ENCODE data around the gene NUP160. TPM values are rescaled to one million over a fixed set of nuclear protein-coding genes. Genes with fewer than 3 reads are reported as not detected.

Gene NUP160
- total and polyA plus RNA-seq, 2 of the 13 experiments (the other 11 are each of a cell fraction or from before 2014, with no cell fraction given) = 28.3 to 43.5 TPM

DNA sequence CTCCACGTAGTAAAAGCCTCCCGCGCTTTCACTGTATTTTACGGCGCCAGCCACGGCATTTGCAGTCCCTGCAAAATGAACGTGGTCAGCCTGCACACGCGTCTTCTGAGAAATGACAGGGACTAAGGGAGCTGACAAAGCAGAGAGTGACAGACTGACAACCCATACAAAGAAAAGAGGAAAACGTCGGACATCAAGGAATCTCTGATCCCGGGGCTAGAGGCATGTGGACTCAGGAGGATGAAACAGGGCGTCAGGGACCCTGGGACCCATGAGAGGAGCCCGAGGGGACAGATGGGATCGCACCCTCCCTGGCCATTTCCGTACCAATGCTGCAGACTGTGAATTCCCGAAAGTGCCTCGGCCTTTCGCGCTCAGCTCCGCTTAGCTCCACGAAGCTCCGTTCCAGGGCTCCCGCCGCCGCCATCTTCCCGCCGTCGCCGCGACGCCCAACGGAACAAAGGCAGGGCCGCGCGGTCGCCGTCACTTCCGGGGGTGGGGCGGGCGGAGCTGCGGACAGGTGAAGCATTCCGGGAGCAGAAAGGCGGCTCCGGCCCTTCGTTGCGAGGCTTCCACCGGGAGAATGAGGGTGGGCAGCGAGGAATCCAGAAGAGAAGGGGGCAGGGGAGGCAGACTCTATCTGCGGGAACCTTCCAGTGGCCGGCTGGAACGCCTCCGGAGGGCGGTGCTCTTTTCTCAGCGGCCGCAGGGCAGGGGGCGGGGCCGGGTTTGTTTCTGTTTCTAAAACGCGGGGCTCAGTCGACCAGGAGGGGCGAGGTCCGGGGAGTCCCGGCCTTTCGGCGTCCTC lies at the start of gene NUP160 (continued):
- 0 out of 2 replicates have a peak, but pooled peaks have one; percentile 66 for TF ChIP-seq ZSCAN5A (CRISPR knock-in tag; IDR thresholded peaks at IDR 0.05; ENCODE audit: borderline replicate concordance)
- 0 out of 2 replicates have a peak, but pooled peaks have one; percentile 21 for TF ChIP-seq PREB (CRISPR knock-in tag; IDR thresholded peaks at IDR 0.05)
- TF ChIP-seq, protein P1, sequence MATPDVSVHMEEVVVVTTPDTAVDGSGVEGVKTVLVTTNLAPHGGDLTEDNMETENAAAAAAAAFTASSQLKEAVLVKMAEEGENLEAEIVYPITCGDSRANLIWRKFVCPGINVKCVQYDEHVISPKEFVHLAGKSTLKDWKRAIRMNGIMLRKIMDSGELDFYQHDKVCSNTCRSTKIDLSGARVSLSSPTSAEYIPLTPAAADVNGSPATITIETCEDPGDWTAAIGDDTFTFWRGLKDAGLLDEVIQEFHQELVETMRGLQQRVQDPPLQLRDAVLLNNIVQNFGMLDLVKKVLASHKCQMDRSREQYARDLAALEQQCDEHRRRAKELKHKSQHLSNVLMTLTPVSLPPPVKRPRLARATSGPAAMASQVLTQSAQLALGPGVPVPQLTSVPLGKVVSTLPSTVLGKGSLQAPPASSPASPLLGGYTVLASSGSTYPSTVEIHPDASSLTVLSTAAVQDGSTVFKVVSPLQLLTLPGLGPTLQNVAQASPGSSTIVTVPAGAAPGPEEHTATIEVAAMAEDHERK (CRISPR knock-in tag; IDR thresholded peaks at IDR 0.05; ENCODE audit: low read depth) = peak; percentile 71
- TF ChIP-seq, protein P2, sequence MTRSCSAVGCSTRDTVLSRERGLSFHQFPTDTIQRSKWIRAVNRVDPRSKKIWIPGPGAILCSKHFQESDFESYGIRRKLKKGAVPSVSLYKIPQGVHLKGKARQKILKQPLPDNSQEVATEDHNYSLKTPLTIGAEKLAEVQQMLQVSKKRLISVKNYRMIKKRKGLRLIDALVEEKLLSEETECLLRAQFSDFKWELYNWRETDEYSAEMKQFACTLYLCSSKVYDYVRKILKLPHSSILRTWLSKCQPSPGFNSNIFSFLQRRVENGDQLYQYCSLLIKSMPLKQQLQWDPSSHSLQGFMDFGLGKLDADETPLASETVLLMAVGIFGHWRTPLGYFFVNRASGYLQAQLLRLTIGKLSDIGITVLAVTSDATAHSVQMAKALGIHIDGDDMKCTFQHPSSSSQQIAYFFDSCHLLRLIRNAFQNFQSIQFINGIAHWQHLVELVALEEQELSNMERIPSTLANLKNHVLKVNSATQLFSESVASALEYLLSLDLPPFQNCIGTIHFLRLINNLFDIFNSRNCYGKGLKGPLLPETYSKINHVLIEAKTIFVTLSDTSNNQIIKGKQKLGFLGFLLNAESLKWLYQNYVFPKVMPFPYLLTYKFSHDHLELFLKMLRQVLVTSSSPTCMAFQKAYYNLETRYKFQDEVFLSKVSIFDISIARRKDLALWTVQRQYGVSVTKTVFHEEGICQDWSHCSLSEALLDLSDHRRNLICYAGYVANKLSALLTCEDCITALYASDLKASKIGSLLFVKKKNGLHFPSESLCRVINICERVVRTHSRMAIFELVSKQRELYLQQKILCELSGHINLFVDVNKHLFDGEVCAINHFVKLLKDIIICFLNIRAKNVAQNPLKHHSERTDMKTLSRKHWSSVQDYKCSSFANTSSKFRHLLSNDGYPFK (CRISPR knock-in tag; IDR thresholded peaks at IDR 0.05; ENCODE audit: borderline replicate concordance) = peak; percentile 82; the same call in 1 of the 2 replicates
- TF ChIP-seq PRDM15 (CRISPR knock-in tag; IDR thresholded peaks at IDR 0.05) = peak; percentile 72; the same call in 1 of the 2 replicates
- TF ChIP-seq, protein P3, sequence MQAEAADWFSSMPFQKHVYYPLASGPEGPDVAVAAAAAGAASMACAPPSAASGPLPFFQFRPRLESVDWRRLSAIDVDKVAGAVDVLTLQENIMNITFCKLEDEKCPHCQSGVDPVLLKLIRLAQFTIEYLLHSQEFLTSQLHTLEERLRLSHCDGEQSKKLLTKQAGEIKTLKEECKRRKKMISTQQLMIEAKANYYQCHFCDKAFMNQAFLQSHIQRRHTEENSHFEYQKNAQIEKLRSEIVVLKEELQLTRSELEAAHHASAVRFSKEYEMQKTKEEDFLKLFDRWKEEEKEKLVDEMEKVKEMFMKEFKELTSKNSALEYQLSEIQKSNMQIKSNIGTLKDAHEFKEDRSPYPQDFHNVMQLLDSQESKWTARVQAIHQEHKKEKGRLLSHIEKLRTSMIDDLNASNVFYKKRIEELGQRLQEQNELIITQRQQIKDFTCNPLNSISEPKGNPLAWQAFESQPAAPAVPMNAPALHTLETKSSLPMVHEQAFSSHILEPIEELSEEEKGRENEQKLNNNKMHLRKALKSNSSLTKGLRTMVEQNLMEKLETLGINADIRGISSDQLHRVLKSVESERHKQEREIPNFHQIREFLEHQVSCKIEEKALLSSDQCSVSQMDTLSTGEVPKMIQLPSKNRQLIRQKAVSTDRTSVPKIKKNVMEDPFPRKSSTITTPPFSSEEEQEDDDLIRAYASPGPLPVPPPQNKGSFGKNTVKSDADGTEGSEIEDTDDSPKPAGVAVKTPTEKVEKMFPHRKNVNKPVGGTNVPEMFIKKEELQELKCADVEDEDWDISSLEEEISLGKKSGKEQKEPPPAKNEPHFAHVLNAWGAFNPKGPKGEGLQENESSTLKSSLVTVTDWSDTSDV (CRISPR knock-in tag; IDR thresholded peaks at IDR 0.05) = peak; percentile 97
- TF ChIP-seq ZSCAN31 (CRISPR knock-in tag; IDR thresholded peaks at IDR 0.05; ENCODE audit: low read depth) = peak; percentile 54; the same call in 1 of the 2 replicates
- peak; percentile 93 for TF ChIP-seq ZNF414 (CRISPR knock-in tag; IDR thresholded peaks at IDR 0.05)

Data from HepG2 (cell line).